GM18870 (cell line): ENCODE results near the gene EMP1.

Experiments
- ATAC-seq: cut with Tn5 transposase; IDR thresholded peaks from one replicate; pipeline ENCODE4 v1.9.1; 2021; ENCODE audit warnings: moderate library complexity; ENCODE audit not compliant: unreplicated experiment

The EMP1 gene

GRCh38 chr12:13195785-13196129 lies 769 bp upstream of the EMP1 start:
- no peak for ATAC-seq

GRCh38 chr12:13197032-13197431 lies 506 bp downstream of the EMP1 start:
- no peak for ATAC-seq

GRCh38 chr12:13197526-13198143 lies 1.1 kb downstream of the EMP1 start:
- ATAC-seq, result no peak

- ATAC-seq, result no peak
Observed at GRCh38 chr12:13198241-13198640, 1.7 kb downstream of the EMP1 start.

- ATAC-seq, result no peak
Observed at GRCh38 chr12:13198876-13199275, 2.4 kb downstream of the EMP1 start.

GRCh38 chr12:13199592-13199991 lies 3.1 kb downstream of the EMP1 start:
- no peak for ATAC-seq

GRCh38 chr12:13200841-13201240 lies 4.3 kb downstream of the EMP1 start:
- ATAC-seq, result no peak

GRCh38 chr12:13203034-13203922 lies 6.8 kb downstream of the EMP1 start:
- no peak for ATAC-seq

GRCh38 chr12:13204428-13204827 lies 7.9 kb downstream of the EMP1 start:
- no peak for ATAC-seq

GRCh38 chr12:13205809-13206559 lies 9.5 kb downstream of the EMP1 start:
- no peak for ATAC-seq

GRCh38 chr12:13206560-13206897 lies 10.0 kb downstream of the EMP1 start:
- no peak for ATAC-seq

- no peak for ATAC-seq
Observed at GRCh38 chr12:13208533-13209435, 12.3 kb downstream of the EMP1 start.

GRCh38 chr12:13209436-13210235 lies 13.1 kb downstream of the EMP1 start:
- no peak for ATAC-seq

GRCh38 chr12:13210236-13211190 lies 14.0 kb downstream of the EMP1 start:
- ATAC-seq, result no peak

- ATAC-seq, result no peak
Observed at GRCh38 chr12:13211191-13211858, 14.8 kb downstream of the EMP1 start.

- ATAC-seq, result no peak
Observed at GRCh38 chr12:13211859-13212664, 15.5 kb downstream of the EMP1 start.

- no peak for ATAC-seq
Observed at GRCh38 chr12:13215056-13215455, 18.5 kb downstream of the EMP1 start.

- no peak for ATAC-seq
Observed at GRCh38 chr12:13218641-13219040, 22.1 kb downstream of the EMP1 start.
